ENCODE measurements around the gene OTX2. TPM values are rescaled to one million over a fixed set of nuclear protein-coding genes. Genes with fewer than 3 reads are reported as not detected.

The OTX2 gene
- polyA plus RNA-seq, 1 experiment: not detected

- no peak for DNase-seq (ENCODE audit: low read depth)
- Histone ChIP-seq H3K4me3 (ENCODE audit: low read depth, low read length) (no peak overlapping the region), H3K36me3 (ENCODE audit: control insufficient read depth, insufficient read depth, low read length) (no peaks in the 10 kb centered on the region), H3K27me3 (ENCODE audit: control insufficient read depth, insufficient read depth, low read length) (peaks cover 61% of the 10 kb centered on the region)
- no peak for TF ChIP-seq CTCF (IDR thresholded peaks at IDR 0.05; ENCODE audit: insufficient read depth, low read depth, low read length)
- CTCF ChIA-PET: no interaction called here
- POLR2A ChIA-PET: no interaction called here
These were observed 2.2 kb downstream of the OTX2 start for GRCh38 chr14:56808110-56808382.

GRCh38 chr14:56807386-56808109 is 2.7 kb downstream of the OTX2 start:
- H3K36me3 ChIP-seq (ENCODE audit: control insufficient read depth, insufficient read depth, low read length): no peaks in the 10 kb centered on the region
- DNase-seq (ENCODE audit: low read depth): no peak
- ChIA-PET POLR2A (no interaction called here), CTCF (no interaction called here)
- peaks cover 59% of the 10 kb centered on the region for H3K27me3 ChIP-seq (ENCODE audit: control insufficient read depth, insufficient read depth, low read length)
- no peak for TF ChIP-seq CTCF (IDR thresholded peaks at IDR 0.05; ENCODE audit: insufficient read depth, low read depth, low read length)
- no peak overlapping the region for H3K4me3 ChIP-seq (ENCODE audit: low read depth, low read length)

- ChIA-PET POLR2A (no interaction called here), CTCF (no interaction called here)
- TF ChIP-seq CTCF (IDR thresholded peaks at IDR 0.05; ENCODE audit: insufficient read depth, low read depth, low read length): no peak
- no peak for DNase-seq (ENCODE audit: low read depth)
- Histone ChIP-seq H3K36me3 (ENCODE audit: control insufficient read depth, insufficient read depth, low read length) (no peaks in the 10 kb centered on the region), H3K4me3 (ENCODE audit: low read depth, low read length) (no peak overlapping the region), H3K27me3 (ENCODE audit: control insufficient read depth, insufficient read depth, low read length) (peaks cover 58% of the 10 kb centered on the region)
These were observed 3.5 kb downstream of the OTX2 start for GRCh38 chr14:56806760-56807159.

GRCh38 chr14:56805992-56806727 is 4.1 kb downstream of the OTX2 start:
- POLR2A ChIA-PET: no interaction called here
- no peak overlapping the region for H3K4me3 ChIP-seq (ENCODE audit: low read depth, low read length)
- no peaks in the 10 kb centered on the region for H3K36me3 ChIP-seq (ENCODE audit: control insufficient read depth, insufficient read depth, low read length)
- TF ChIP-seq CTCF (IDR thresholded peaks at IDR 0.05; ENCODE audit: insufficient read depth, low read depth, low read length): no peak
- DNase-seq (ENCODE audit: low read depth): no peak
- peaks cover 58% of the 10 kb centered on the region for H3K27me3 ChIP-seq (ENCODE audit: control insufficient read depth, insufficient read depth, low read length)
- CTCF ChIA-PET: no interaction called here

GRCh38 chr14:56805201-56805991 is 4.9 kb downstream of the OTX2 start:
- Histone ChIP-seq H3K27me3 (ENCODE audit: control insufficient read depth, insufficient read depth, low read length) (peaks cover 52% of the 10 kb centered on the region), H3K36me3 (ENCODE audit: control insufficient read depth, insufficient read depth, low read length) (no peaks in the 10 kb centered on the region), H3K4me3 (ENCODE audit: low read depth, low read length) (no peak overlapping the region)
- no peak for TF ChIP-seq CTCF (IDR thresholded peaks at IDR 0.05; ENCODE audit: insufficient read depth, low read depth, low read length)
- DNase-seq (ENCODE audit: low read depth): no peak
- ChIA-PET POLR2A (no interaction called here), CTCF (no interaction called here)

Data from BJ (cell line).